ENCODE data around the gene ST6GALNAC6. TPM values are rescaled to one million over a fixed set of nuclear protein-coding genes. Genes with fewer than 3 reads are reported as not detected.

Gene ST6GALNAC6
- total RNA-seq, 4 donors from 2014 or later: 37.7 to 133 (median 111) TPM

DNA sequence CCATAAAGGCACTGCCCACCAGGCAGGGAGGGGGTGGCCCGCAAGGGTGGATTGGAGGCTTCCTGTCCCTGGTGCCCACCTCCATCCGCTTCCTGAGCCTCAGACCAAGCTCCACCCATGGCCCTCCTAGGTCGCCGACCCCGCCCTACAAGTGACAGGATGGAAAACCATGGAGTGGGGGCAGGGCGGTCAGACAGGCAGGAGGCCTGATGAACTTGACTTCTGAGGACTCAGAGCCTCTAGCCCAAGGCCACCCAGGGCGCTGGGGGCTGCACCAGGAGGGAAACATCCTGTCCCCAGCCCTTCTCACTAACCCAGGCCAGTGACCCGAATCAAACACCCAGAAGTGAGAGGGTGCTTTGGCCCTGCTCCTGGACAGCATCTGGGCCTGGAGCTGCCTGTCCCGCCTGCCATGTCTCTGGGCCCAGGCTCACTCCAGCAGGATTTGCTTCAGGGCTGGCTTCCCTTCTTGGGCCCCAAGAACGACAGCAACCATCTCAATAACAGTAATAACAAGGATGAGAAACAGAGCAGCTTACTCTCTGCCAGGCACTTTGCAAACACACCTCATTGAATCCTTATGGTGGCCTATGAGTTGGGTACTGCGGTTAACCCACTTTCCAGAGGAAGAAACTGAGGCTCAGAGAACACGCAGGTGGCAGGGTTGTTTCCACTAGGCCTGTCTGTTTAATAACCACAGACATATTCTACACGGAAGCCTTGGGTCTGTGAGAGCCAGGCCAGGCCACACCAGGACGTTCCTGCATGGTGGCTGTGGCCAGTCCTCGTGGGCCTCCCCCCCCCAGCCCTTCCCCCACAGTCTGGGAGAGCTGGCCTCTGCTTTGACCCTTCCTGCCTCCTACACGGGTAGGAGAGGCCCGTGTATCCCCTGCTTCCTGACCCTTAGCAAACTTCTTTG is 4.4 kb upstream of the ST6GALNAC6 start:
- Histone ChIP-seq H3K4me3 (no peak overlapping the region), H3K9me3 (no peaks in the 10 kb centered on the region), H3K27me3 (no peaks in the 10 kb centered on the region), H3K4me1 (peaks cover 0 to 28% of the 10 kb centered on the region in 2 donors), H3K27ac (peak overlapping the region; percentile 78 to 89), H3K36me3 (no peaks in the 10 kb centered on the region)
- intact Hi-C loops (cut with DNase I; ENCODE audit: low total_unique reads): no loop called here
- peak in 1 of 2 donors; percentile 78 for DNase-seq
- TF ChIP-seq CTCF (IDR thresholded peaks at IDR 0.05): no peak
- TF ChIP-seq POLR2A (IDR thresholded peaks at IDR 0.05): no peak

DNA sequence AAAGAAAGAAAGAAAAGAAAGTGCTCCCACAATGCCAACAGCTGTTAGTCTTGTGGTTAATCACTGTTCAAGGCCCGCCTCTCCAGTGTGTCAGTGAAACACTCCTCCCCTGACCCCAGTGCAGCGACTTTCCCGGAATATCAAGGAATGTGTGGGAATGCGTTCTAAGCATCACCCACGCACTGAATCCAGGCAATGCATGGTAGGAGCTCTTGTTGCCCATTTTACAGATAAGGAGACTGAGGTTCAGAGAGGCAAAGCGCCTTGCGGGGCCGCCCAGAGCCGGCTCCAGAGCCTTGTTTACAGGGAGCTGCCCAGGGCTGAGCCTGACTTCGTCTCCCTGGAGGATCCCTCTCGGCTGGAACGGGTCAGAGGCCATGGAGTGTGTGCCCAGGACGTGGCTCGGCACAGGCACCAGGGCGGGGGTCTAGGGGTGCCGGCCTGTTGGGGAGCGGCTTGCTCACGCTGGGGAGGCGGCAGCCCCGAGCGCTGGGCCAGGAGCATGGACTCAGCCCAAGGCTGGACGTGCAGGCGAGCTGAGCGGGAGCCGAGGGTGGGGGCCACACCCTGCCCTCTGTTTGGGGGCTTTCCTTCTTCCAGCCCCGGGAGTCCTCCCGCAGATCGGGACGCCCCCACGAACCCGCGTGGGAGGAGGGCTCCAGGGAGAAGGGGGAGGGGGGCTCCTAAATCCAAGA is 823 bp downstream of the ST6GALNAC6 start:
- peak overlapping the region; percentile 93 to 97 for H3K27ac ChIP-seq
- H3K4me1 ChIP-seq: peaks cover 0 to 26% of the 10 kb centered on the region in 2 donors
- no peaks in the 10 kb centered on the region for H3K36me3 ChIP-seq
- H3K27me3 ChIP-seq: no peaks in the 10 kb centered on the region
- no peaks in the 10 kb centered on the region for H3K9me3 ChIP-seq
- TF ChIP-seq CTCF (IDR thresholded peaks at IDR 0.05) (no peak), POLR2A (IDR thresholded peaks at IDR 0.05) (no peak)
- H3K4me3 ChIP-seq: peak overlapping the region; percentile 72 to 79
- intact Hi-C loops (cut with DNase I; ENCODE audit: low total_unique reads): no loop called here
- DNase-seq: peak; percentile 71 to 75

GRCh38 chr9:127897193-127897692 is 2.2 kb downstream of the ST6GALNAC6 start:
- Histone ChIP-seq H3K4me3 (peak overlapping the region; percentile 72 to 79), H3K27me3 (no peaks in the 10 kb centered on the region), H3K4me1 (peaks cover 0 to 23% of the 10 kb centered on the region in 2 donors), H3K36me3 (no peaks in the 10 kb centered on the region), H3K9me3 (no peaks in the 10 kb centered on the region), H3K27ac (peak overlapping the region; percentile 93 to 97)
- TF ChIP-seq POLR2A (IDR thresholded peaks at IDR 0.05): peak; percentile 39 to 50
- TF ChIP-seq CTCF (IDR thresholded peaks at IDR 0.05): peak in 1 of 4 experiments; percentile 11
- intact Hi-C loops (cut with DNase I; ENCODE audit: low total_unique reads): no loop called here
- DNase-seq: peak; percentile 91 to 94

GRCh38 chr9:127896395-127897192 is 2.8 kb downstream of the ST6GALNAC6 start:
- H3K27ac ChIP-seq: peak overlapping the region; percentile 93 to 97
- H3K27me3 ChIP-seq: no peaks in the 10 kb centered on the region
- TF ChIP-seq POLR2A (IDR thresholded peaks at IDR 0.05) (no peak), CTCF (IDR thresholded peaks at IDR 0.05) (no peak)
- DNase-seq: no peak
- H3K4me3 ChIP-seq: peak overlapping the region; percentile 72 to 79
- intact Hi-C loops (cut with DNase I; ENCODE audit: low total_unique reads): no loop called here
- peaks cover 0 to 23% of the 10 kb centered on the region in 2 donors for H3K4me1 ChIP-seq
- H3K9me3 ChIP-seq: no peaks in the 10 kb centered on the region
- H3K36me3 ChIP-seq: no peaks in the 10 kb centered on the region
